K562 (cell line): Measurements from ENCODE around the gene SLC43A2. TPM values are rescaled to one million over a fixed set of nuclear protein-coding genes. Genes with fewer than 3 reads are reported as not detected.

Experiments used
- CCNT2 ChIP-seq: IDR thresholded peaks from 2 replicates; pipeline ENCODE4 v1.6.1; 2011; ENCODE audit warnings: borderline replicate concordance, low read depth, mild to moderate bottlenecking, moderate library complexity, mixed read lengths, low read length; ENCODE audit not compliant: insufficient read length; ENCODE audit errors: extremely low read depth
- DPF2 ChIP-seq: fragments of 450-650 bp; IDR thresholded peaks from 2 replicates; pipeline ENCODE4 v1.6.1; 2016
- HMBOX1 ChIP-seq: sonication (generic); IDR thresholded peaks from 2 replicates; pipeline ENCODE4 v1.6.1; 2016
- ILK ChIP-seq: fragments of 450-650 bp; IDR thresholded peaks from 2 replicates; pipeline ENCODE4 v1.6.1; 2016; ENCODE audit warnings: missing genetic modification characterization, low read depth, mild to moderate bottlenecking, missing compliant biosample characterization, moderate library complexity, borderline replicate concordance
- KDM1A ChIP-seq, 2 experiments: fragments of 450-650 bp; IDR thresholded peaks; 2 replicates each; pipeline ENCODE4 v1.6.1; 2016; ENCODE audit warnings: mild to moderate bottlenecking in 2 of 2
- L3MBTL2 ChIP-seq: fragments of 450-650 bp; IDR thresholded peaks from 2 replicates; pipeline ENCODE4 v1.6.1; 2016; ENCODE audit warnings: mild to moderate bottlenecking, moderate library complexity
- NCOR1 ChIP-seq: fragments of 450-650 bp; IDR thresholded peaks from 2 replicates; pipeline ENCODE4 v1.6.1; 2016; ENCODE audit warnings: mild to moderate bottlenecking, moderate library complexity
- NEUROD1 ChIP-seq: fragments of 150-350 bp; IDR thresholded peaks from 2 replicates; pipeline ENCODE4 v1.6.1; 2014; ENCODE audit warnings: borderline replicate concordance, low read length, low read depth; ENCODE audit not compliant: partially characterized antibody
- POLR2A ChIP-seq: fragments of 450-650 bp; conservative IDR thresholded peaks from 2 replicates; pipeline ENCODE4 v1.6.1; 2016
- POLR2G ChIP-seq: fragments of 200-400 bp; formaldehyde crosslinking; IDR thresholded peaks from 2 replicates; pipeline ENCODE4 v1.6.1; 2017; ENCODE audit warnings: low read depth, mild to moderate bottlenecking, antibody characterized with exemption, low read length, moderate library complexity
- RCOR1 ChIP-seq, 2 experiments: IDR thresholded peaks; 2 replicates each; pipeline ENCODE4 v1.6.1; 2012; ENCODE audit warnings: low read depth in 2 of 2, low read length in 2 of 2, borderline replicate concordance in 1 of 2, improper control_type of control experiment in 1 of 2
- SRF ChIP-seq, 2 experiments: fragments of 250-450, 450-650 bp in 1 of 2; sonication (Bioruptor Pico) in 1 of 2; sonication (generic) in 1 of 2; formaldehyde crosslinking; IDR thresholded peaks; 2 replicates each; pipeline versions ENCODE4 v1.5.0 to v1.5.1; 2020 to 2022; ENCODE audit warnings: mild to moderate bottlenecking in 1 of 2, missing genetic modification reagents in 1 of 2
- SRSF1 ChIP-seq: fragments of 200-400 bp; formaldehyde crosslinking; IDR thresholded peaks from 2 replicates; pipeline ENCODE4 v1.6.1; 2017; ENCODE audit warnings: mild to moderate bottlenecking, low read depth, low read length, moderate library complexity
- TAF7 ChIP-seq: fragments of 450-650 bp; IDR thresholded peaks from 2 replicates; pipeline ENCODE4 v1.6.1; 2016; ENCODE audit warnings: missing genetic modification characterization, missing compliant biosample characterization
- TCFL5 ChIP-seq: fragments of 250-450 bp; sonication (Bioruptor Pico); conservative IDR thresholded peaks from 2 replicates; pipeline ENCODE4 v1.6.1; 2021; ENCODE audit warnings: mild to moderate bottlenecking, moderate library complexity, matching md5 sums
- ZNF217 ChIP-seq: sonication (generic); formaldehyde crosslinking; IDR thresholded peaks from 2 replicates; pipeline ENCODE4 v1.8.0; 2022; ENCODE audit warnings: mild to moderate bottlenecking, missing genetic modification reagents
- ZNF318 ChIP-seq, 2 experiments: fragments of 450-650 bp; IDR thresholded peaks; 2 replicates each; pipeline ENCODE4 v1.6.1; 2016; ENCODE audit warnings: mild to moderate bottlenecking in 2 of 2, borderline replicate concordance in 1 of 2, low read depth in 1 of 2, moderate library complexity in 1 of 2
- polyA plus RNA-seq, 8 experiments: library from polyadenylated mRNA; depleted of rRNA in 4 of 8; stranded (reverse) in 5 of 8; unstranded in 3 of 8; fragments of >200 nt; fragmentation: Nextera tagmentation in 2 of 8; fragmentation: Illumina TruSeq in 1 of 8; extraction: Ambion mirVana in 2 of 8; extraction: Trizol in 1 of 8; gene quantifications; 2 replicates each; pipeline versions ENCODE4 v1.2.1 to v1.2.3, GENCODE V29; 2011 to 2014; ENCODE audit warnings: inconsistent platforms in 1 of 8, missing spikeins in 1 of 8
- total RNA-seq, 7 experiments: library from RNA; depleted of rRNA in 6 of 7; stranded (reverse); fragments of >200 nt in 6 of 7; fragmentation: Illumina TruSeq in 2 of 7; extraction: Trizol in 2 of 7; gene quantifications; 2 replicates each; pipeline versions ENCODE4 v1.2.1 to v1.2.3, GENCODE V29; 2011 to 2021; ENCODE audit warnings: low replicate concordance in 1 of 7
- TF ChIP-seq, protein P1 (sequence below): fragments of 450-650 bp; formaldehyde crosslinking; IDR thresholded peaks from 2 replicates; pipeline ENCODE4 v1.4.0; 2020; ENCODE audit warnings: mild to moderate bottlenecking

Gene SLC43A2
- total and polyA plus RNA-seq, 9 of the 15 experiments (the other 6 are each of a cell fraction or from before 2014, with no cell fraction given) = 0.03 to 10.2 (median 3.6) TPM

DNA sequence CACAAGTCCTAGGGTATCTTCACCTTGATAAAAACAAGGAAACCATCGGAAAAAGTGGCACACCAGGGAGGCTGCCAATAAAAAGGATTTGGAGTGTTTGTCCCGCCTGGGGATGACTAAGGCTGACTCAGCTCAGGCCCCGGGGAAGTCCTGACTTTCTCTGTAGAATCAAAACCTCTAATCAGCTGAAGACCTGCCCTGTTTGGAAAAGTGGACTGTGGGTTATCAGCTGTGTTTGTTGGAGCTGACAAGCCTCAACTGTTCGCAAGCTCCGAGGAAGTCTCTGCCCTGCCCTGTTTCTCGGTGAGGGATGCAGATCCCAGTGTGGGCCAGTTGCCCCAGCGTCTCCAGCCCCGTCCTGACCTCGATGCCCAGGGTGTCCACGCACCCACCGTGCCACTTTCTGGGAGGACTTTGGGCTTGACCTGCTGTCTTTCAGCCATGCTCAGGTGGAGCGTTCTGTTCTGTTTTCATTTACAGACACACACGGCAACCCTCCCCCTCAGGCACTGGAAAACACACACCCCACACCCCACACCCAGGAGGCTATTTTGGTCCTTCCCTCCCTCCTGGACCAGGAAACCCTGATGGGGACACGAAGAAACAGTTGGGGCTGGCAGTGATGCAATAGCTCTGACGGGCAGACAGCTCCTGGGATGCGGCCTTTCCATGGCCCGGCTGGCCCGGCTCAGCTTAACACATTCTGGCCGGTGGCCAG, 38.4 kb downstream of the SLC43A2 start (continued):
- TF ChIP-seq, protein P1, sequence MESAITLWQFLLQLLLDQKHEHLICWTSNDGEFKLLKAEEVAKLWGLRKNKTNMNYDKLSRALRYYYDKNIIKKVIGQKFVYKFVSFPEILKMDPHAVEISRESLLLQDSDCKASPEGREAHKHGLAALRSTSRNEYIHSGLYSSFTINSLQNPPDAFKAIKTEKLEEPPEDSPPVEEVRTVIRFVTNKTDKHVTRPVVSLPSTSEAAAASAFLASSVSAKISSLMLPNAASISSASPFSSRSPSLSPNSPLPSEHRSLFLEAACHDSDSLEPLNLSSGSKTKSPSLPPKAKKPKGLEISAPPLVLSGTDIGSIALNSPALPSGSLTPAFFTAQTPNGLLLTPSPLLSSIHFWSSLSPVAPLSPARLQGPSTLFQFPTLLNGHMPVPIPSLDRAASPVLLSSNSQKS (CRISPR knock-in tag) = no peak
- TF ChIP-seq DPF2 (peak; percentile 88), KDM1A (IDR thresholded peaks at IDR 0.05) (peak; percentile 68 to 83; a peak in 3 of 4 replicates), TCFL5 (CRISPR knock-in tag) (no peak), TAF7 (tag) (no peak), RCOR1 (IDR thresholded peaks at IDR 0.05; ENCODE audit: borderline replicate concordance in 1 of 2, low read depth in 2 of 2, low read length in 2 of 2) (peak in 1 of 2 experiments; percentile 85; a peak in 2 of 4 replicates), SRF (CRISPR knock-in tag; IDR thresholded peaks at IDR 0.05) (peak in 1 of 2 experiments; percentile 45; a peak in 1 of 4 replicates), HMBOX1 (peak; percentile 77), NCOR1 (peak; percentile 14; the same call in 1 of the 2 replicates), ILK (tag) (no peak), NEUROD1 (no peak), SRSF1 (no peak), L3MBTL2 (peak; percentile 27; the same call in 1 of the 2 replicates), POLR2G (no peak), ZNF318 (IDR thresholded peaks at IDR 0.05; ENCODE audit: borderline replicate concordance in 1 of 2, low read depth in 1 of 2) (peak in 1 of 2 experiments; percentile 90; a peak in 2 of 4 replicates), CCNT2 (peak; percentile 50), POLR2A (no peak), ZNF217 (no peak)
